ENCODE results near the gene PLCZ1.
"Not testable (repeated sequence)": the region's sequence is repeated elsewhere in the genome, so short reads cannot be mapped to it uniquely, and the experiment has no call there.

Gene PLCZ1, protein sequence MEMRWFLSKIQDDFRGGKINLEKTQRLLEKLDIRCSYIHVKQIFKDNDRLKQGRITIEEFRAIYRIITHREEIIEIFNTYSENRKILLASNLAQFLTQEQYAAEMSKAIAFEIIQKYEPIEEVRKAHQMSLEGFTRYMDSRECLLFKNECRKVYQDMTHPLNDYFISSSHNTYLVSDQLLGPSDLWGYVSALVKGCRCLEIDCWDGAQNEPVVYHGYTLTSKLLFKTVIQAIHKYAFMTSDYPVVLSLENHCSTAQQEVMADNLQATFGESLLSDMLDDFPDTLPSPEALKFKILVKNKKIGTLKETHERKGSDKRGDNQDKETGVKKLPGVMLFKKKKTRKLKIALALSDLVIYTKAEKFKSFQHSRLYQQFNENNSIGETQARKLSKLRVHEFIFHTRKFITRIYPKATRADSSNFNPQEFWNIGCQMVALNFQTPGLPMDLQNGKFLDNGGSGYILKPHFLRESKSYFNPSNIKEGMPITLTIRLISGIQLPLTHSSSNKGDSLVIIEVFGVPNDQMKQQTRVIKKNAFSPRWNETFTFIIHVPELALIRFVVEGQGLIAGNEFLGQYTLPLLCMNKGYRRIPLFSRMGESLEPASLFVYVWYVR

DNA sequence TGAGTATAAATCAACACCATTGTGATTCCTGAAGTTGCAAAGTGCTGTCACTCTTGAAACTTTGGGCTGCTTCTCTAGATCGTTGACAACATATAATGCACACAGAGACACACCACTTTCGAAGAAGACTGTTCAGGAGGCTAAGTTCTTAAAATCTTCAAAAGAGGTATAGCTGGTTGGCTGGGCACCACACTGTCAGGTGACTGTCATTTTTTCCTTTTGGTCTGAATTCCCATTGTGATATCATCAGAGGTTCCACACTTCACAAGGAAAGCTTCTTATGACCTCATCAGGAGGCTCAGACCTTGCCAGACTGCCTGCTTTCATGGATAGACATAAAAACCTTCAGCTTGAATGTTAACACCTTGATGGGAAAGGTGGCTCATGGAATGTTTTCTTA, at the start of gene PLCZ1, which contains the start of gene CAPZA3:
Gene PLCZ1, minus strand, starts transcription at position 194 of the 400 bp plus-strand sequence. CDS start 641 bp downstream, outside the sequence.
Gene CAPZA3, plus strand, starts transcription at position 301 of the 400 bp plus-strand sequence. CDS start 150 bp downstream, outside the sequence.
- DNase-seq: no peak

DNA sequence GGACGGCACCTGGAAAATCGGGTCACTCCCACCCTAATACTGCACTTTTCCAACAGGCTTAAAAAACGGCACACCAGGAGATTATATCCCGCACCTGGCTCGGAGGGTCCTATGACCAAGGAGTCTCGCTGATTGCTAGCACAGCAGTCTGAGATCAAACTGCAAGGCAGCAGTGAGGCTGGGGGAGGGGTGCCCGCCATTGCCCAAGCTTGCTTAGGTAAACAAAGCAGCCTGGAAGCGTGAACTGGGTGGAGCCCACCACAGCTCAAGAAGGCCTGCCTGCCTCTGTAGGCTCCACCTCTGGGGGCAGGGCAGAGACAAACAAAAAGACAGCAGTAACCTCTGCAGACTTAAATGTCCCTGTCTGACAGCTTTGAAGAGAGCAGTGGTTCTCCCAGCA, 47.7 kb upstream of the PLCZ1 start:
- not testable (repeated sequence) for DNase-seq

- DNase-seq: no peak
Measured at GRCh38 chr12:18782827-18783226, 45.0 kb upstream of the PLCZ1 start.

GRCh38 chr12:18766479-18766878, 28.7 kb upstream of the PLCZ1 start:
- DNase-seq: not testable (repeated sequence)

GRCh38 chr12:18755341-18755740, 17.5 kb upstream of the PLCZ1 start:
- no peak for DNase-seq

- DNase-seq: no peak
Measured at GRCh38 chr12:18754124-18754707, 16.4 kb upstream of the PLCZ1 start.

DNA sequence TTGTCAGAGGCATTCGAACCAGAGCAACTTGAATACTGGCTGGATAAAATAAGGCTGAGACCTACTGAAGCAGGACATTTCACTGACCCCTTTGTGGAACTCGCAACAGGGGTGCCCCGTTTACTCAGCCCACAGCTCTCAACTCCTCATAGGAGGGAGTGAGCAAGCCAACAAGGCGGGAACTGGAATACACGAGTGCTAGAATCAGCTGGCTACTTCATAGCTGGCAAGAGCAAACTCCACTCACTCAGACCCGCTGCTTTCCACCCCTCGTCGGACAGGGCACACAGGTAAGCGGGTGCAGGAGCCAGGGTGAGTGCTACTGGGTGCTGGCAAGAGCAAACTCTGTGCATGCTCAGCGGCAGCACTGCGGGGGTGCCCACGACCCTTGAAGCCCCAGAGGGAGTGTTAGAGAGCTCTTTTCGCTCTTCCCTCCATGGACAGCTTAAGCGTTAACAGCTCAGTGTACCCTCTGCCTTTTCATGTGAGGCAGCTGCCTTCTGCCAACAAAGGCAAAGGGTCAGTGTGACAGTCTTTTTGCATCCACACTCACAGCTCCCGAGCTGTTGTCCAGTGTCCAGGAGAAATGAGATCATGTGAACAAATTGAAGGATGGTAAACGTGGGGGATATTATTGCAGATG, 15.8 kb upstream of the PLCZ1 start:
- DNase-seq: no peak

DNA sequence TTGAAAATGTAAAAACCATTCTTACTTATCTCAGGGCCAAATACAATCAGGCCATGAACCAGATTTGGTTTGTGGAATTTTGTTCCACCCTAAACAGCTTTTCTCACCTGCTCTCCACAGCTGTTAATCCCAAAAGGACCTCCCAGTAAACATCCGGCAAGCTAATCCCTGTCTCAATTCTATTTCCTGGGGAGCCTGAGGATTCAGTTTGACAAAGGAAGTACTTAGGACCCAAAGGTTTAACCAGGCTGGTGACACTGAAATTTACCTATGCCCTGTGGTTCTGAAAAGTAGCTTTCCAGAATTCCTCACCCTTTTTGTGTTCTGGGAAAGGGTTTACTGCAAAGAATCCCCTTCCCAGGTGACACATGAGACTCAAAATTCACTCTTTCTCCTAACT, 15.1 kb upstream of the PLCZ1 start:
- no peak for DNase-seq

GRCh38 chr12:18752280-18752920, 14.6 kb upstream of the PLCZ1 start:
- DNase-seq: no peak

DNA sequence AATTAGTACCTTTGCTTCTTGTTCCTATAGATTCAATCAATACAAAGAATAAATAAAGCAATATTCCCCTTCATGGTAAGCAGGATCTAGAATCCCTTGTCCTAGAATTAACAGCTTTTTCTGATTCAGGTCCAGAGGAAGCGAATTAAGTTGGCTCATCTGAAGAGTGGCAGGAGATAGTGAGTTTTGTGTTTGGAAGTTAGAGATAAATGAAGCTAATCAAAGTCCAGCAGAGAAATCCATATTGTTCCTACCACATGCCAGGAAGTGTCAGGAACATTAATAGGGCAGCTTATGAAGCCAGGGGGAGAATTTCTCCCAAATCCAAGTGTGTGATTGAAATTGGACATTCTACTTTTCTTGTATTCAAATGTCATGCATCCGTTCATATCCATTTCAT, 14.1 kb upstream of the PLCZ1 start:
- DNase-seq: no peak

DNA sequence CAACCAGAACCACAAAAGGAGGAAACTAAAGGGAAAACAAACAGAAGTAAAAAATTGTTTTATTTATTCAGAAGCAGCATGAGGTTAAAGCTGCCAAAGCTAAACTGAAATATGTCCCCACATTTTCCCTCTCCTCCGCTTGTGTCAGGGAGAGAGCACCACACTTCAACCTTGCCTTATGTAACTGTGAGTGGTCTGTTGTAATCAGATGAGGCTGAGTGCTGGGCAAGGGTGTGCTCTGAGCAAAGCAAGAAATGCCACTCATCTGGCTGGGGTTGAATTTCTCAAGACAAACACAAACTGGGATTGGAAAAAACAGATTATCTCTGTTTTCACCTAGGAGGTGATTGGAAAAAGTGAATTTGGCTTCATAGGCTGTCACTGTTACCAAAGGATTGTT, 12.3 kb upstream of the PLCZ1 start:
- no peak for DNase-seq

GRCh38 chr12:18749386-18749957, 11.7 kb upstream of the PLCZ1 start:
- DNase-seq: no peak

DNA sequence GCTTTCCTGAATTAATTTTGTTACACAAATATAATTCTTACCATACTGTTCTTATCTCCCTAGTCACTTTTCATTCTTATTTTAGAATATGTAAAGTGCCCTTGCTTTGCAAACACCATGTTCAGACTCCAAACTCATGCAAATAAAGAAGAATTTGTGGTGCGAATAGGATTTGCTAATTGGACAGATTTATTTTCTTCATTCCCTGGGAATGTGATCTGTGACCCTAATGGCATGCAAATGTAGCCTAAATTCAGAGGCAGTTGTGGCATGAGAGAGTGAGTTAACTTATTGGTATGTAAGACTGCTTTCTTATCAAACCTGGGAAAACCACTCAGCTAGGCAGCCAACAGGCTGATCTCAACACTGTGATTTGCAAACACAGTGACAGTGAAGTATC, 10.1 kb upstream of the PLCZ1 start:
- no peak for DNase-seq

DNA sequence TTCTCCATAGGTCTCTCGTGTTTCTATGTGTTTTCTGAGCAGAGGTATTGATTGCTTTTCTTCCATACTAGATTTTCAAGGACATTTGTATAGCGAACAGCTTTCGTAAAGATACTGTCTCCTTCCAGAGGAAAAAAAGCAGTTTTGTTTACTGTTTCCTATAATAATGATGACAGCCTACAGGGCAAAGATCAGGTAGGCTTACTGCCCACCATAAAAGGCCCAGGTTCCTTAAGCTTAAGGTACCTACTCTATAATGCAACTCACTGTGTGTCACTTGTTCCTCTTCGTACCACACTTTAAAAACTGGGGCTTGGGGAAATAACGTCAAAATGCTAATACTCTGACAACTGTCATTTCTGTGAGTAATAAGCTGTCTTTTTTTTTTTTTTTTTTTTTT, 6.7 kb downstream of the PLCZ1 start:
- no peak for DNase-seq

- DNase-seq: no peak
Measured at GRCh38 chr12:18723752-18724151, 14.1 kb downstream of the PLCZ1 start.

- DNase-seq: no peak
Measured at GRCh38 chr12:18721452-18721851, 16.4 kb downstream of the PLCZ1 start.

DNA sequence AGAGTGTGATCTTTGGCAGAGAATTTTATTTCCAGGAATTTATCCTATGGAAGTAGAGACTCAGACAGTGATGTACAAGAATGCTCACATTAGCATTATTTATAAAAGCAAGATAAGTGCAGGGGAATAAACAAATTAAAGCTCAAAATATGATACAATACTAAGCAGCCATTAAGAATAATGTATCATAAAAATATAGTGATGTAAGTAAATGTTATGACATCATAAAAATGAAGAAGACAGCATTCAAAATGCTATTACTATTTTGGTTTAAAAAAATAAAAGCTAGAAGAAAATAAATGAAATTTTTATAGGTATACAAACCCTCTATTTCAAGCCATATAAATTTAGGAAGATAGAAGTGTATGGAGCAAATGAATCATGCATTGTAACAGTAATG, 17.1 kb downstream of the PLCZ1 start:
- DNase-seq: no peak

DNA sequence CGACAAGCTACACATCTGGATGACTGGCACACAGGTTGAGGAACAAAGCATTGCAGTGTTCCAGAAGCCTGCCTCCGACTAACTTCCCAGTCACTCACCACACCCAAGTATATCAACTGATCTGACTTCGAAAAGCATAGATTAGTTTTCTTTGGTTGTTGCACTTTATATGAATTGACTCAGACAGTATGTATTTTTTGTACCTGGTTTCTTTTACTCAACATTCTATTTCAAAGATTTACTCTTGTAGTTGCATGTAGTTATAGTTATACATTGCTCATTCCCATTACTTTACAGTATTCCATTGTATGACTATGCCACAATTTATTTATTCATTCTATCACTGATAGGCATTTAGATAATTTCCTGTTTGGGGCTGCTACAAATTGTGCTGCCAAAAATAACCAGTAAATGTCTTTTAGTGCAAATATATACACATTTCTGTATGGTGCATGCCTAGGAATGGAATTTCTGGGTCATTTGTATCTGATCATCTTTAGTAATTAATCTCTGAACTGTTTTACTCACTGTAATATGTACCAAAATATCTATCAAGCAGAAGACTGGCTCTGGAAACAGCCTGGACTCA, 17.8 kb downstream of the PLCZ1 start:
- no peak for DNase-seq

DNA sequence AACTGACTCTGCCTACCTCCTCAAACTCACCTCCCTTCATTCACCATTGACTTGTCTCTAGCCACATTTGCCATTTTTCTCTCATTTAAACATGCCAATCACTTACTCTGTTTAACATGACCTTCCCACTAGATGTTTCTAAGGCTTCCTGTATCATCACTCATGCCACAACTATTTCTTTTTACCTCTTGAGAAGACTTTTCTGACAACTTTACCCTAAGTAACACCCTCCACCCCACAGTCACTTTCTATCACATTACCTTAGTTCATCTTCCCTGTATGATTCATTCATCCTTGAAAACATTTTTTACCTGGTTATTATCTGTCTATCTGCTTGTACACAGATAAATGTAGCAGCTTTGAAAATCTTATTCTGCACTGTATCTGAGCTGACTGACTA, 19.4 kb downstream of the PLCZ1 start:
- no peak for DNase-seq

DNA sequence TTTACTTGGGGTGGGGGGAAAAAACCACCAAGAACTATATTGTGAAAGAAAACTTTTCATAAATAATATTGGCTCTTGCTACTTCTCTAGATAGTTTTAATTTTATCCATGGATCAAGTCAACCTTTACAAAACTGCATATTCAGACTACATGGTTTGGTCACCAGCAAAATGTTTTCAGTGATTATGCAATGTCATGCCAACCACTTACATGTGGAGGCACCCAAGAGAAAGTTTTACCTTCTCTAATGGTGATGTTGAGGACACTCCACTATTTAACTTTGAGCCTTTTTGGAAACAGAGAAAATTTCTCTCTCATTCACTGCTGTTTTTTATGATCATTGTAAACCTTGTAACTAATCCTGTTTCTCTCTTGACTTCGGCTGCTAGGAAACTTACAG, 21.6 kb downstream of the PLCZ1 start:
- DNase-seq: no peak

DNA sequence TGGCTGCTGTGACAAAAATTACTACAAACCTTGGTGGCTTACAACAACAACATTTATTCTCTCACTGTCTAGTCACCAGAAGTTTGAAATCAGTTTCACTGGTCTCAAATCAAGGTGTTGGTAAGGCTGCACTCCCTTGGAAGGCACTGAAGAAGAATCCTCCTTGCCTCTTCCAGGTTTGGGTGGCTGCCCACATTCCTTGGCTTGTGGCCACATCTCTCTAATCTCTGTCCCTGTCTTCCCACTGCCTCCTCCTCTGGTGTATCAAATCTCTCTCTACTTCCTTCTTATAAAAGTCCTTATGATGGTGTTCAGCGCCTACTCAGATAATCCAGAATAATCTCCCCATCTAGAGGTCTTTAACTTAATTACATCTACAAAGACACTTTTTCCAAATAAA, 31.0 kb downstream of the PLCZ1 start:
- DNase-seq: no peak

- no peak for DNase-seq
Measured at GRCh38 chr12:18703911-18704310, 33.9 kb downstream of the PLCZ1 start.
